T-helper 1 cell treated with Interleukin-12 subunit alpha and Interleukin-12 subunit beta and Interleukin-4 antibody, amounts not matched to agents 30 μg/mL and 1 μg/mL, for 36 hours (primary cell): ENCODE measurements around the gene FLNC.

ENCODE experiments used
- H3K27ac Mint-ChIP-seq: one replicate; pipeline ENCODE4 v1.8.0; 2021; ENCODE audit warnings: mild to moderate bottlenecking, mixed read lengths
- H3K27me3 Mint-ChIP-seq: one replicate; pipeline ENCODE4 v1.8.0; 2021; ENCODE audit warnings: low read depth, mixed read lengths
- H3K36me3 Mint-ChIP-seq: one replicate; pipeline ENCODE4 v1.8.0; 2021; ENCODE audit warnings: low read depth, mixed read lengths
- H3K4me1 Mint-ChIP-seq: one replicate; pipeline ENCODE4 v1.8.0; 2021; ENCODE audit warnings: low read depth, mixed read lengths
- H3K4me3 Mint-ChIP-seq: one replicate; pipeline ENCODE4 v1.8.0; 2021; ENCODE audit warnings: mild to moderate bottlenecking, moderate library complexity, mixed read lengths
- H3K9me3 Mint-ChIP-seq: one replicate; pipeline ENCODE4 v1.8.0; 2021; ENCODE audit warnings: mixed read lengths

The FLNC gene

GRCh38 chr7:128831994-128832879, 2.0 kb downstream of the FLNC start:
- Mint-ChIP-seq H3K27ac (no peak overlapping the region), H3K4me1 (peaks cover 1% of the 10 kb centered on the region), H3K4me3 (no peak overlapping the region), H3K9me3 (no peaks in the 10 kb centered on the region), H3K36me3 (no peaks in the 10 kb centered on the region), H3K27me3 (peaks cover 52% of the 10 kb centered on the region)

DNA sequence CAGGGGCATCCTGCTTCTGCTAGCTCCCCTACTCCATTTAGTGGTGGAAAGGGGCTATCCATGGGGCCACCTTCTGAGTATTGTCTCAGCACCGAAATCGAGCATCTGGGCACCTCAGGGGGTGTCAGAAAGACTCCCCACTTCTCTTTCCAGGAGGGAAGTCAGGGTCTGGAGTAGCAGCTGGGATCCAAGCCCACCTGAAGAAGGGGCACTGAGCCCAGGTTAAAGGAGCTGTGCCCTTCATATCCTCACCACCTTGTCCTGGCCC, 2.6 kb downstream of the FLNC start:
- no peaks in the 10 kb centered on the region for H3K9me3 Mint-ChIP-seq

DNA sequence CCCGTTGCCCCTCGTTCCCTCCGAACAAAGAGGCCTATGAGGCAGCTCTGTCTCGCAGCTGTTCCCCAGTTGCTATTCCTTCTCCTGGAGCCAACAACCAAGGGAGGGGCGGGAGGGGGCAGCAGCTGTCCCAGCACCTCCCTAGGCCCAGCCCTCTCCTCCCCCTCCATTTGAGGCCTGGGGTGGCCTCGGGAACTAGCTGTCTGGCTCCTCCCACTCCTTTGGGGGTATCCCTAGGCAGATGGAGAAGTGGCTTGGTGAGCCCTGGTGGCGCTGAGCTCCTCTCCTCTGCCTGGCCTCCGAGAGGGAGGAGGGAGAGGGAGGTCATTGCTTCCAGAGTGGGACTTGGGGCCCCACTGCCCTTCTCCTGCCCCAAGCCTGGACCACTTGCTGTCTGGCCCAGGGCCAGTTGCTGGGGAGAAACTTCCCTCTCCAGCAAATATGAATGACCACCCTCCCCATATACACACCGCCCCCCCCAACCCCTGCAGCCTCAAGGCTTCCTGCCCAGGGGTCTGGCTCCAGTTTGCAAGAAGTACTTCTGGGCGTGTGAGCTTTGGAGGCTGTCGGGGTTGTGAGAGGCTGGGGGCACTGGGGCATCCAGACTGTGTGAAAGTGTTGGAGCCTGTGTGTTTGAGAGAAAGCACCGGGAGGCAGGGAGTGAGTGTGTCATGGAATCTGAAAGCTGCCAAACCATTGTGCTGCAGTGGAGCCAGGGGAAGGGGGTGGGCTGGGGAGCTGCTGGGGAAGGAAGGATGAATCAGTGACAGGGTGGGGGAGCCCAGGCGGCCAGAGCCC, 3.1 kb downstream of the FLNC start:
- Mint-ChIP-seq H3K27me3 (peaks cover 46% of the 10 kb centered on the region), H3K4me3 (no peak overlapping the region), H3K9me3 (no peaks in the 10 kb centered on the region)

More for the DNA sequence above, 2.6 kb downstream of the FLNC start:
- H3K36me3 Mint-ChIP-seq, result no peaks in the 10 kb centered on the region
- peaks cover 1% of the 10 kb centered on the region for H3K4me1 Mint-ChIP-seq
- H3K4me3 Mint-ChIP-seq, result no peak overlapping the region
- no peak overlapping the region for H3K27ac Mint-ChIP-seq
- H3K27me3 Mint-ChIP-seq, result peaks cover 51% of the 10 kb centered on the region

GRCh38 chr7:128833946-128834325, 3.7 kb downstream of the FLNC start:
- no peak overlapping the region for H3K4me3 Mint-ChIP-seq
- peaks cover 40% of the 10 kb centered on the region for H3K27me3 Mint-ChIP-seq
- H3K4me1 Mint-ChIP-seq, result peaks cover 1% of the 10 kb centered on the region
- H3K27ac Mint-ChIP-seq, result no peak overlapping the region
- H3K36me3 Mint-ChIP-seq, result no peaks in the 10 kb centered on the region
- H3K9me3 Mint-ChIP-seq, result no peaks in the 10 kb centered on the region

More for the DNA sequence above, 3.1 kb downstream of the FLNC start:
- peaks cover 1% of the 10 kb centered on the region for H3K4me1 Mint-ChIP-seq
- no peak overlapping the region for H3K27ac Mint-ChIP-seq
- H3K36me3 Mint-ChIP-seq, result no peaks in the 10 kb centered on the region

DNA sequence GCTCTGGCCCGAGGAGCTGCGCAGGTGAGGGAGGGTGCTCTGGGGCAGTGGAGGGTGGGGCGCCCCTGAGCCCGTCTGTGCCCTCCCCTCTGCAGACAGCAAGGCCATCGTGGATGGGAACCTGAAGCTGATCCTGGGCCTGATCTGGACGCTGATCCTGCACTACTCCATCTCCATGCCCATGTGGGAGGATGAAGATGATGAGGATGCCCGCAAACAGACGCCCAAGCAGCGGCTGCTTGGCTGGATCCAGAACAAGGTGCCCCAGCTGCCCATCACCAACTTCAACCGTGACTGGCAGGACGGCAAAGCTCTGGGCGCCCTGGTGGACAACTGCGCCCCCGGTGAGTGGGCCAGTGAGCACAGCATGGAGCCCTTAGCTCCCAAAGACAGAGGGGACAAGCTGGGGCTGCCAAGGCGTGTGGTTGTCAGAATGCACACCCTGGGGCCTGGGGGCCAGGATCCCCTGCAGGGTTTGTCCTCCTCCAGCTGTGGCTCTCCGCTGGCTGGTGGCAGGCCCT, 5.1 kb downstream of the FLNC start:
- Mint-ChIP-seq H3K4me3 (no peak overlapping the region), H3K9me3 (no peaks in the 10 kb centered on the region), H3K36me3 (no peaks in the 10 kb centered on the region), H3K27me3 (peaks cover 31% of the 10 kb centered on the region), H3K27ac (no peak overlapping the region), H3K4me1 (peaks cover 1% of the 10 kb centered on the region)

- Mint-ChIP-seq H3K4me1 (peaks cover 1% of the 10 kb centered on the region), H3K27me3 (peaks cover 25% of the 10 kb centered on the region), H3K9me3 (no peaks in the 10 kb centered on the region), H3K4me3 (no peak overlapping the region), H3K36me3 (no peaks in the 10 kb centered on the region), H3K27ac (no peak overlapping the region)
These were observed 5.8 kb downstream of the FLNC start for GRCh38 chr7:128835790-128836641.

GRCh38 chr7:128836729-128837348, 6.6 kb downstream of the FLNC start:
- H3K4me1 Mint-ChIP-seq, result no peaks in the 10 kb centered on the region
- peaks cover 20% of the 10 kb centered on the region for H3K27me3 Mint-ChIP-seq
- no peaks in the 10 kb centered on the region for H3K9me3 Mint-ChIP-seq
- no peaks in the 10 kb centered on the region for H3K36me3 Mint-ChIP-seq
- no peak overlapping the region for H3K4me3 Mint-ChIP-seq
- H3K27ac Mint-ChIP-seq, result no peak overlapping the region

GRCh38 chr7:128837521-128837921, 7.3 kb downstream of the FLNC start:
- no peaks in the 10 kb centered on the region for H3K36me3 Mint-ChIP-seq
- H3K27ac Mint-ChIP-seq, result no peak overlapping the region
- H3K4me1 Mint-ChIP-seq, result peaks cover 2% of the 10 kb centered on the region
- peaks cover 14% of the 10 kb centered on the region for H3K27me3 Mint-ChIP-seq
- H3K9me3 Mint-ChIP-seq, result no peaks in the 10 kb centered on the region
- H3K4me3 Mint-ChIP-seq, result no peak overlapping the region

GRCh38 chr7:128838109-128838779, 8.0 kb downstream of the FLNC start:
- H3K36me3 Mint-ChIP-seq, result no peaks in the 10 kb centered on the region
- peaks cover 13% of the 10 kb centered on the region for H3K27me3 Mint-ChIP-seq
- H3K9me3 Mint-ChIP-seq, result no peaks in the 10 kb centered on the region

GRCh38 chr7:128838981-128839731, 8.9 kb downstream of the FLNC start:
- Mint-ChIP-seq H3K4me1 (peaks cover 2% of the 10 kb centered on the region), H3K27me3 (peaks cover 6% of the 10 kb centered on the region), H3K4me3 (no peak overlapping the region), H3K36me3 (no peaks in the 10 kb centered on the region), H3K9me3 (no peaks in the 10 kb centered on the region), H3K27ac (no peak overlapping the region)

More at GRCh38 chr7:128838109-128838779, 8.0 kb downstream of the FLNC start:
- Mint-ChIP-seq H3K4me3 (no peak overlapping the region), H3K27ac (no peak overlapping the region), H3K4me1 (peaks cover 2% of the 10 kb centered on the region)

- peaks cover under 1% of the 10 kb centered on the region for H3K27me3 Mint-ChIP-seq
- no peaks in the 10 kb centered on the region for H3K36me3 Mint-ChIP-seq
- no peak overlapping the region for H3K27ac Mint-ChIP-seq
- H3K4me3 Mint-ChIP-seq, result no peak overlapping the region
- peaks cover 2% of the 10 kb centered on the region for H3K4me1 Mint-ChIP-seq
- no peaks in the 10 kb centered on the region for H3K9me3 Mint-ChIP-seq
These were observed 9.6 kb downstream of the FLNC start for GRCh38 chr7:128839751-128840177.

DNA sequence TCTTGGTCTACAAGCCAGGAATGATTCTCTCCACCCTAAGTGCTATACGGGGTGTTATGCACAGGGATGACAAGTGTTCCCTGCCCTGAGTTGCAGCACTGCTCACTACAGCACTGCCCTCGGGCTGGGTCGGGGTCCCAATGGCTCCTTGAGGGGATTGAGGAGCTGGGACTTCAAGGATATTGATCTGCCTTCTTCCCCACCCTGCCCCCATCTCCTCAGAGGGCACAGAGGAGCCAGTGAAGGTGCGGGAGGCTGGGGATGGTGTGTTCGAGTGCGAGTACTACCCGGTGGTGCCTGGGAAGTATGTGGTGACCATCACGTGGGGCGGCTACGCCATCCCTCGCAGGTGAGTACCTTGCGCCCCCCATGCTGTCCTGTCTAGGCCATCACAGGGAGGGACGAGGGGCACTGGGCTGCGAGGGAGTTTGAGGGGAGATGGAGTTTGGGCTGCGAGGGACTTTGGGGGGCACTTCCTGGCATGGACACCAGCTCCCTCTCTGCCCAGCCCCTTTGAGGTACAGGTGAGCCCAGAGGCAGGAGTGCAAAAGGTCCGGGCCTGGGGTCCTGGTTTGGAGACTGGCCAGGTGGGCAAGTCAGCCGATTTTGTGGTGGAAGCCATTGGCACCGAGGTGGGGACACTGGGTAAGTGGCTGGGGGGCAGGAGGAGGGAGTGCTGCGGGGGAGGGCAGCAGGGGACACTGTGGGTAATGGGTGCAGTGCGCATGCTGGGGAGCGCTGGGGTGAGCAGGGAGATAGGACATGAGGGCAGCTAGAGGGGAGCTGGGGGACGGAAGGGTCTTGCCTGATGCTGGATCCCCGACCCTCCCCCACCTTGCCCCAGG, 10.3 kb downstream of the FLNC start:
- Mint-ChIP-seq H3K27ac (no peak overlapping the region), H3K4me1 (peaks cover 2% of the 10 kb centered on the region), H3K9me3 (no peaks in the 10 kb centered on the region), H3K27me3 (no peaks in the 10 kb centered on the region), H3K36me3 (no peaks in the 10 kb centered on the region), H3K4me3 (no peak overlapping the region)
